ENCODE data around the gene RNF166.

RNF166 gene

GRCh38 chr16:88719267-88719932 lies 13.2 kb upstream of the RNF166 start:
- no peak overlapping the region for H3K4me3 ChIP-seq (replicated peaks in 1 of 2; ENCODE audit: low read depth in 2 of 2, low read length in 2 of 2)
- TF ChIP-seq, protein P1, sequence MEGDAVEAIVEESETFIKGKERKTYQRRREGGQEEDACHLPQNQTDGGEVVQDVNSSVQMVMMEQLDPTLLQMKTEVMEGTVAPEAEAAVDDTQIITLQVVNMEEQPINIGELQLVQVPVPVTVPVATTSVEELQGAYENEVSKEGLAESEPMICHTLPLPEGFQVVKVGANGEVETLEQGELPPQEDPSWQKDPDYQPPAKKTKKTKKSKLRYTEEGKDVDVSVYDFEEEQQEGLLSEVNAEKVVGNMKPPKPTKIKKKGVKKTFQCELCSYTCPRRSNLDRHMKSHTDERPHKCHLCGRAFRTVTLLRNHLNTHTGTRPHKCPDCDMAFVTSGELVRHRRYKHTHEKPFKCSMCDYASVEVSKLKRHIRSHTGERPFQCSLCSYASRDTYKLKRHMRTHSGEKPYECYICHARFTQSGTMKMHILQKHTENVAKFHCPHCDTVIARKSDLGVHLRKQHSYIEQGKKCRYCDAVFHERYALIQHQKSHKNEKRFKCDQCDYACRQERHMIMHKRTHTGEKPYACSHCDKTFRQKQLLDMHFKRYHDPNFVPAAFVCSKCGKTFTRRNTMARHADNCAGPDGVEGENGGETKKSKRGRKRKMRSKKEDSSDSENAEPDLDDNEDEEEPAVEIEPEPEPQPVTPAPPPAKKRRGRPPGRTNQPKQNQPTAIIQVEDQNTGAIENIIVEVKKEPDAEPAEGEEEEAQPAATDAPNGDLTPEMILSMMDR (IDR thresholded peaks at IDR 0.05; ENCODE audit: low read depth, low read length), result no peak
- DNase-seq (ENCODE audit: low read depth in 2 of 2), result no peak

DNA sequence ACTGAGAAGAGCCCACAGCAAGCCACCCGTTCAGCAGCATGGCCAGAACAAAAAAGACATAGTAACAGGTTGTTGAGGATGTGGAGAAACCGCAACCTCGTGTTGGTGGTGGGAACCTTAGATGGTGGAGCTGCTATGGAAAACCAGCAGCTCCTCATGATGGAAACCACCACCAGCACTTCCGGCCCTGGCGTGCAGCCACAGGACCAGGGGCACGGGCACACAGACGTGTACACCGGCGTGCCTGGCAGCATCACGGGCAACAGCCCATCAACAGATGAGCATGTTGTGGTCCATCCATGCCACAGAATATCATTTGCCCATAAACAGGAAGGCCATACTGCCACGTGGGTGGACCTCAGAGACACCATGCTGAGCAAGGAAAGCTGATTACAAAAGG lies 12.0 kb upstream of the RNF166 start:
- TF ChIP-seq, protein P1 (IDR thresholded peaks at IDR 0.05; ENCODE audit: low read depth, low read length), result no peak
- DNase-seq (ENCODE audit: low read depth in 2 of 2), result no peak
- H3K4me3 ChIP-seq (replicated peaks in 1 of 2; ENCODE audit: low read depth in 2 of 2, low read length in 2 of 2), result no peak overlapping the region

DNA sequence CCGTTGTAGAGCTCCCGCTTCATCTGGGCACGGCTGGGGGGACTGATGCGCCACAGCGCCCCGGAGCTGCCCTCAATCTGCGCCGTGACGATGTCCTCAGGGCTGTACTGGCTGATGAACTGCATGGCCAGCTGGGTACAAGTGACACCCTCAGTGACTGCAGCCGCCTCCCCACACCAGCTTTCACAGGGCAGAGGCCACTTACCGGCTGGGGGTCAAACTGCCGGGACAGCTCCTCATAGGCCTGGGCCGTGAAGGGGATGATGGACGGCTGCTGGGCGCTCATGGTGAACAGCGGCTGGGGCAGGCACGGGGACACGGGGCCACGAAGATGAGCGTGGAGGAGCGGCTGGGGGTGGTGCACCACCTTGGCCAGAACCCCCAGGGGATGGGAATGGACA lies 10.4 kb upstream of the RNF166 start:
- no peak overlapping the region for H3K4me3 ChIP-seq (replicated peaks in 1 of 2; ENCODE audit: low read depth in 2 of 2, low read length in 2 of 2)
- no peak for DNase-seq (ENCODE audit: low read depth in 2 of 2)
- TF ChIP-seq, protein P1 (IDR thresholded peaks at IDR 0.05; ENCODE audit: low read depth, low read length), result no peak

DNA sequence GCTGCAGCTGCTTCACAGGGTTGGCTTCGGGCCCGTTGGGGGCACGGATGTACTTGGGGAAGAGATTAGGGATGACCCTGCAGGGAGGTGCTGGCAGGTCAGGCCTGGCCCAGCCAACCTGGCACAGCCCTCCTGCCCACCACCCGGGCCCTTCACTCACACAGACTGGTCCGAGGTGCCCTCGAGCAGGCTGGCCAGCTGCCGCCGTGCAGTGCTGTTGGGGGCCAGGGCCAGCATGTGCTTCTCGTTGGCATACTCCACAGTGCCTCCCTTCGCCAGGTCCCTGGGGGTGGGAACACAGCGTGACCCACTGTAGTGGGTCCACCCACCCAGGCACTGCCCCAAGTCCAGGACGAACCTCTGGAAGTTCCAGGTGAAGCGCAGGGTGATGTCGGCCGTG lies 10.0 kb upstream of the RNF166 start:
- DNase-seq (ENCODE audit: low read depth in 2 of 2), result no peak
- TF ChIP-seq, protein P1 (IDR thresholded peaks at IDR 0.05; ENCODE audit: low read depth, low read length), result no peak
- no peak overlapping the region for H3K4me3 ChIP-seq (replicated peaks in 1 of 2; ENCODE audit: low read depth in 2 of 2, low read length in 2 of 2)

- TF ChIP-seq, protein P1 (IDR thresholded peaks at IDR 0.05; ENCODE audit: low read depth, low read length), result no peak
- no peak overlapping the region for H3K4me3 ChIP-seq (replicated peaks in 1 of 2; ENCODE audit: low read depth in 2 of 2, low read length in 2 of 2)
- DNase-seq (ENCODE audit: low read depth in 2 of 2), result no peak
Measured at GRCh38 chr16:88715312-88716190, 9.3 kb upstream of the RNF166 start.

- TF ChIP-seq, protein P1 (IDR thresholded peaks at IDR 0.05; ENCODE audit: low read depth, low read length), result no peak
- DNase-seq (ENCODE audit: low read depth in 2 of 2), result no peak
- H3K4me3 ChIP-seq (replicated peaks in 1 of 2; ENCODE audit: low read depth in 2 of 2, low read length in 2 of 2), result no peak overlapping the region
Measured at GRCh38 chr16:88714420-88715302, 8.5 kb upstream of the RNF166 start.
